NCI-H82 (cell line): ENCODE measurements around the gene KRT3.

ENCODE experiments used
- DNase-seq: peaks from one replicate; lab custom pipeline; 2025; lab: John Stamatoyannopoulos, UW

KRT3 gene

DNA sequence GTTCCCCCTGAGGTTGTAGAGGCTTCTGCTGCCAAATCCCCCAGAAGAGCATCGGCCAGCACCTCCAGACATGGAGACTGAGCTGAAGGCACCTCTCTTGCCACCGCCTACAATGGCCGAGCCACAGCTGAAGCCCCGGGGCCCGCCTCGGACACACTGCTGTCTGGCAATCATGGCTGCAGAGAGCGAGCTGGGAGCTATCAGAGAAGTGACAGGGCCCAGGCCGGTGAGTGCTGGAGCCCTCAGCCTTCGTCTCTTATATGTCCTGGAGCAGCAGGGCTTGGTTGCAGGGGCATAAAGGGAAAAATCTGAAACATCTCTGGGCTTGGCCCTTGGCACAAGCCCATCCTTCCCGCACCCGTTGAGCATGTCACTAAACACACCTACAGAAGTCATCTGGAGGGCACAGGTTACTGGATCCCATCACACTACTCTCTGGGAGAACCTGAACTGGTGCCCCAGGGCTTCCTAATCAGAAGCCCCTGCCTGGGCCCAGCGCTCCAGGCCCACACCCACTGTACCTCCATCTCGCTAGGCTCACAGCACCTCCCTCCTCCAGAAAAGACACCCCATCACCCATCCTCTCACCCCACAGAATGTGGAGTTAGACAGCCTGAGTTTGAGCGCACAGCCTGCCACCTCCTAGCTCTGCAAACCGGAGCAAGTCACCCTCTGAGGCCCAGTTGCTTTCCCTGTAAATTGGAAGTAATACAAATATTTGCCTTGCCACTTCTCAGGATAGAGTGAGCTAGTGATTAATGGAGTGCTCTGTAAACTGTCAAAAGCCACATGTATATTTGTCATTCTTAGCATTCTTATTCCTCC is 18.2 kb upstream of the KRT3 start, which contains the start of gene KRT4:
Gene KRT4, minus strand, starts transcription at position 232 of the 825 bp plus-strand sequence. Its CDS starts 58 bp downstream, at position 174.
- no peak for DNase-seq

DNA sequence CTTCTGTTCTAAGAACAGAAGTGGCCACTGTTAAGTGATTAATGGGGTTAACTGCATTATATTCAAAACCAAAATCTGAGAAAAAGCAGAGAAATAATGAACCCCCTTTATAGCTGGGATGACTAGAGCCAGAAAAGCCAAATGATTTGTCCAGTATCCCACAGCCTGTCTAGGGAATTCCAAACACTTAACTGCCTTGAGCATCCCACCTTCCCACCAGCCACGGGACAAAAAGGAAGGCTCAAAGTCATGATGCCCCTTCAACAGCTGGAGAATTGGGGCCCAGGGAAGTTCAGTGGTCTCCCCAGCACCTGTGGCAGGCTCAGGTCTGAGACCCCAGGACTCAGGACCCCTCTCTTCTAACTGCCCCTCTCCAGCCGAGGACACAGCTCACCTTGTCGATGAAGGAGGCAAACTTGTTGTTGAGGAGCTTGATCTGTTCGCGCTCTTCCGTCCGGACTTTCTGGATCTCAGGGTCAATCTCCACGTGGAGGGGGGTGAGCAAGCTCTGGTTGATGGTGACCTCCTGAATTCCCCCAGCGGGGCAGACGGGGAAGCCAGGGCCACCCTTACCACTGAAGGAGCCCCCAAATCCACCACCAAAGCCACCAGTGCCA is 17.4 kb upstream of the KRT3 start:
- no peak for DNase-seq

DNA sequence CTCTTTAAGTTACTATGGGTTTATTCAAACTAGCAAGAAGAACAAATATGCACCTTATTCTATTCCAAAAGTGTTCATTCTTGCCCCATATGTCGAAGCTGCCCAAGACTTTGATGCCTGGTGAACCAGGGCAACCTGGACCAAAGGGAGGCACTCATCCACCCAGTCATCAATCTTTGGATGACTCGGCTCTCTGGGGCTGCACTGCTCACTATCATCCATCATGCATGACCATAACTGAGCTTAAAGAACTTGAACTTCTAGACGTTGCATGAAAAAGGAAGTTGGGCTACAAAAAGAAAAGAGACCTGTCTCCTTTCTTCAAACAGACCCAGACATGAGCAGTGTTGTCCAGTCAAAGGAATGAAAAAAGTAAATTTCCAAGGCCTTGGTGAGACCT is 16.8 kb upstream of the KRT3 start:
- DNase-seq: no peak

DNA sequence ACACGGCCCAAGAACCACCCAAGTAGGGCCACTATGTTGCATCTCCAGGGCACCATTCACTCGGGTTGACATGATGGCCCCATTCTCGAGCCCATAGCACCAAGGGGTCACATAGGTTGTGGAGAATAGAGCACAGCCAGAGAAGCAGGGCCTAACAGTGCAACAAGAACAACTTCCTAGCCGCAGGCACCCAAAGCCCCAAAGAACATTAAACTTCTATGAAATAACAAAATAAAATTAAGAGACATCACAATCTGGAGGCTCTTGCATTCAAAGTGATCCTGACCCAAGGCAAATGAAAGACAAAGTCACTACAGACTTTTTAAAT is 16.1 kb upstream of the KRT3 start:
- DNase-seq: no peak

DNA sequence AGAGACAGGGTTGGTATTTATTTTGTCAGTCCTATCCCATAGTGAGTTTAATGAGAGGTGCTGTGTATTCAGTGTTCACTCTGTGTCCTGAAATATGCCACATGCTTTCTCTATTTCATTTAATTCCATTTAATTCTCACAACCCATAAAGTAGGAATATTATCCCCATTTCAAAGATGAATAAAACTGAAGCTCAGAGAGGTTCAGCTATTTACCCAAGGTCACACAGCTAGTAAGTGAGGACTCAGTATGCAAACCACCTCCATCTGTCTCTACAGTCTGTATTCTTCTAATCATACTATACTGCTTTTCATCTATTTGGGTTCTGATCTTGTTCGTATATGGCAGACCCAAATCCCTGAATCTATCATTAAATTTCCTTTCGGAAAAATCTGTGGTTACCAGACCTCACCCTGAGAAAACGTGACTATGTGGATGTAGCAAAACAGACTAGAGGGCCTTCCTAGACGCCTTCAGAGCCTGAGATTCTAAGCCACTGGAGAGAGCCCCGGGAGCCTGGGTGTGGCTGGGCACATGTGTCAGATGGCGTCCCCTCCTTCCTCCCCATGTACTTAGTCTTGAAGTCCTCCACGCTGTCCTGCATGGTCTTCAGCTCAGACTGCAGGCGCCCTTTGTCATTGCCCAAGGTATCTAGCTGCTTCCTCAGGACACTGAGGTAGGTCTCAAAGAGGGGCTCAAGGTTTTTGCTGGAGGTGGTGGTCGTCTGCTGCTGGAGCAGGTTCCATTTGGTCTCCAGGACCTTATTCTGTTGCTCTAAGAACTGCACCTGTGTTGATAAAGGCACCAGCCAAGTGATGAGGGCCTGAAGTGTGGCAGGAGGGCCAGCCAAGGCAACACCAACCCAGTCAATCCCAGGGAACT is 15.5 kb upstream of the KRT3 start:
- no peak for DNase-seq

DNA sequence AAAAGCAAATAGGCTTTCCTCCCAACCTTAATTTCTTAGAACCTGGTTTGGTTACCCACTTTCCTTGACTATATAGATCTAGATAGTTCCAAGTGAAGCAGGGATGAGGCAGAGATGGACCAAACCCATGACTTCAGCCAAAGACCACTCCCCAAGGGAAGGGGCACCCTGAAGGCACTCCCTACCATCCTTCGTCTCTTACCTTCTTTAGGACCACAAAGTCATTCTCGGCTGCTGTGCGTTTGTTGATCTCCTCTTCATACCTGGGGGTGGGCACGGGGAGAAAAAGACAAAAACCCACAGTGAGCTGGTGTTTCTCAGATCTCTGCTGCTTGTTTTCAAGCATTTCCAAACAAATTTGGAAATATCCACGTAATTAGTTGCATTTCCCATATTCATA is 14.6 kb upstream of the KRT3 start:
- no peak for DNase-seq

DNA sequence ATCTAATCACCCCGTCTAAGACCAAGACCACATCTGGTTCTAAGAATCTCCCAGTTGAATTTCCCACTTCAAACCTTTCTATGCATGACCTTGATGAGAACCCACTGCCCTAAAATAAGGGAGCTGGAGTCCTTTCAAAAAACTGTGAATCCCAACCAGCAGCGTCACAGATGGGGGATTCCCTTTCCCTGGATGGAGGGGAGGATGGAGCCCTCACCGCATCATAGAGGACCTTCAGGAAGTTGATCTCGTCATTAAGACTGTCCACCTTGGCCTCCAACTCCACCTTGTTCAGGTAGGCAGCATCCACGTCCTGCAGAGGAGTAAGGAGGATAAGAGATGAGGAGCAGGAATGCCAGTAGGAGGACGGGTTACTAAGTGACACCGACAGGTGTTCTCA is 13.2 kb upstream of the KRT3 start:
- no peak for DNase-seq

DNA sequence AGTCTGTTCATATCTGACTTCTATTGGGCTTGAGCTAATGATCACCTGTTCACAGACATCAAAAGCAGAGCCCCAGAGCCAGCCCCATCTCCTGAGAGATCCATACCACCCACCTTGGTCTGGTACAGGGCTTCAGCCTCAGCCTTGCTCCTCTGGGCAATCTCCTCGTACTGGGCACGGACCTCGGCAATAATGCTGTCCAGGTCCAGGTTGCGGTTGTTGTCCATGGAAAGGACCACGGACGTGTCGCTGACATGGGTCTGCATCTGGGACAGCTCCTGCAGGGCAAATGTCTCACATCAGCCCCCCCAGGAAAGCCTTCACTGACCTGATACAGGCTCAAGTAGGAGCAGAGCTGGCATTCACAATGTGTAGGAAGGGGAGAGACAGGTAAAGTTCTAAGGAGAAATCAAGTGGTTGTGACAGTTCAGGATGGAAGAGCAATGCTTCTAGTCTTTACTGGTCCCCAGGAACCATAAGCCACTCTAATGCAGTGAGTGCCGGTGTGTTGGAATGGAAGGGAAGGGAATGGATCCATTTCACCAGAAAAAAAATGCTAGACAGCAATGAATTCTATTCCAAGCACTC is 12.8 kb upstream of the KRT3 start:
- DNase-seq: no peak

DNA sequence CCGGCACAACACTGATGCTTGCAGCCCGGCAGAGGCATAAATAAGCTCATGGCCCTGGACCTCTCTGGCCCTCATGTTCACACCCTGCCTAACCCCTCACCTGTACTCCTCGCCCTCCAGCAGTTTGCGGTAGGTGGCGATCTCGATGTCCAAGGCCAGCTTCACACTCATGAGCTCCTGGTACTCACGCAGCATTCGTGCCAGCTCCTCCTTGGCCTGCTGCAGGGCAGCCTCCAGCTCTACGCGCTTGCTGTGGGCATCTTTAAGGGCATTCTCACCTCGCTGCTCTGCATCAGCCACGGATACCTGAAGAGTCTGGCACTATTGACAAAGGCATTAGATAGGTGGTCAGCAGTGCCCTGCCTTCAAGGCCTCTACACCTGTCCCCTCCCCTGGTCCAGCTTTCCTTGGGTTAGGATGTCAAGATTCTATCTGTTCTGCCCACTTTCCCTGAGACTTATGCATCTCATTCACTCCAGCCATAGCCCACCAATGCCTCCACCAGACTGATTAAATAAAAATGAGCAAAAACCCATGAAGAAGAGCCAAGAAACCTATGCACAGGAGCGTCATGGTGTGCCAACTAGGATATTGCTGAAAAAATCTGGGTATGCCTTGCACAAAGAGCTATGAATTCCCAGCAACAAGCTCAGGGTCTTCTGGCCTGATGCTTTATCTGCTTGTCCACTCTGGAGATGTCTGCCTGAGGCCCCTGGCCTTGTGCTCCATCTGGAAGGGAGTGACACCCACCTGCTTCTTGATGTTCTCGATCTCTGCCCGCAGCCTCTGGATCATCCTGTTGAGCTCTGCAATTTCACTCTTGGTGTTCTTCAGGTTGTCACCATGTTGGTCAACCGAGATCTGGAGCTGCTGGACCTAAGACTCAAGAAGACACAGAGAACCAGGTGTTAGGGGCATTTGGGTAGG is 11.9 kb upstream of the KRT3 start:
- no peak for DNase-seq

DNA sequence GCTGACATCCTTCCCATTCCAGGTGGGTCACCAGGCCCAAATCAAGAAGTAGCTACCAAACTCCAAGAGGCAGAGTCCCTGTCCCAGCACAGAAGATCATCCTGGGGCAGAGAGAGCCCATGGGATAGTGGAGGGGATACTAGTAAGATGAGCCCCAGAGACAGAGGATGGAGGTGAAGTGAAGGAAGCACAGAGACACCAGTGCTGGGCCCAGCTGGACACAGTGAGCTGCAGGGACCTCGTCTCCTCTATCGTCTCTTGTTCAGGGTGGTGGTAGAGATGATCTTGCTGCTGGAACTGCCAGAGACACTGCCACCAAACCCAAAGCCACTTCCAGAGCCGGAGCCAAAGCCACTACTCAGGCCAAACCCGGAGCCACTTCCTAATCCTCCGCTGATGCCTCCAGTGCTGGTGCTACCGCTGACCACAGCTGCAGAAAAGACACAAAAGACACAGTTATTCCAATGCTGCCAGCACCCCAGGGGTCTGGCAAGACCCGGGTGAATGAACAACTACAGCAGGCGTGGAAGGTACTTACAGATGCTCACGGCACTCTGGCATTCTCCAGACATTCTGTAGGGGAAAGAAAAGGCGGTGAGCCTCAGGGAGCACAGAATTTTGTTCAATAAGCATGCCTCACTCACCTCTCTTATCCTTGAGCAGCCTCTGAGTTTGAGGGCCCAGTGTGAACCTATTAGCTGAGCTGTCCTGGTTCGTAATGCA is 11.1 kb upstream of the KRT3 start:
- DNase-seq: no peak

DNA sequence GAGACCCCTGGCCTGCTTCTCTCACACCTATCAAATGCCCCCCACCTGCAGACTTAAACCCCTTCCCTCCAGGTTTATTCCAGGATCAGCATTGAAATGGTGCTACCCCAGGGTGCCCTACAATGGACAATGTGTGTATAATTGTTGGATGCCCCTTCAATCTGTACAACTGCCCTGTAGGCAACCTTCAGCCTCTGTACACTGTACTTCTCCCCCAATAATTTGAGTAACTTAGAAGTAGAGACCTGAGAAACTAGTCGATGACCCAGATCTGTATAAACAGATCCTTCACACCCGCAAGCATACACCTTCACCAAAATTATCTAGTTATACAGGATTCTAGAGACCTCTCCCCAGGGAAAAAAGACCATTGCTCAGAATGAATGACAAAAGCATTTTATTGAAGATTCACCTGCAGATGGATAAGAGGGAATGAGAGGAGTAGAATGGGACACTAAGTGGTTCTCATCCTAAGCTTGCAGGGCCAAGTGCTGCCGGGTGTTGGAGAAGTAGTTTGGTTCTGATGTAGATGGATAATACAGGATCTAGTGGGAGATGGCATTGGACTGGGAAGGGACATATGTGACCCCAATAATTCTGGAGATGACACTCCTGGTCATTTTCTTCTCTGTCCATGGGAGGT is 10.4 kb upstream of the KRT3 start:
- DNase-seq: no peak

DNA sequence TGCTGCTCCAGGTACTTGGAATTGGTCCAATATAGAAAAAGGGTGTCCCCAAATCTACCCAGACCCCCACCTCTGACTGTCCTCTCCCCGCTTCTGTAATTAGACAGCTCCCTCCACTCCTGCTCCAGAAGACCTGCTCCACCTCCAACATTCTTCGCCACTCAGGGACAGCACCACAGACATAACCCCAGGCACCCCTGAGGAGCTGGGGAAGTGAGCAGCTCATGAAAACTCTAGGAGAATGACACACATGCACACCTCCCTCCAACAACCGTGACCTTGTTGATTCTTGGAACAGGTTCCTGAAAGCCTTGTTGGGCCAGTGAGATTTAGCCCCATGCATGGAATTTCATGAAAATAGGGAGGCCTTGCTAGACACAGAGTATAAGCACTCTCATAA is 9.8 kb upstream of the KRT3 start:
- no peak for DNase-seq

DNA sequence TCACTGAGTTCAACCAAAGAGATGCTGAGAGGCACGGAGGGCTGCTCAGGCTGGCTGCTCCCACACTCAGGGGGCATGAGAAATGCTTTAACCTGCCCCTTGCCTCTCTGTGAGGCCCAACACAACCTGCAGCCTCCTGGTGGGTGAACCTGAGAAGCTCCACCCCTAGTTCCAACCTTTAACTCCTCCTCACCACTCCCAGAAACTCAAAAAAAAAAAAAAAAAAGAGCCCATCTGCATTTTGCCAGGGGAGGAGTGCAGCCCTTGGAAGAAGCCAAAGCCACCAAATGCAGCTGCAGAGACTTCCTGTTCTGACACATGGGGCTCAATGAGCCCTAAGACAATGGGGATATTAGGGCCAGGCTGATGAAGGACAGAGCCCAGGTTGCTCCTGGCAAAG is 9.1 kb upstream of the KRT3 start:
- DNase-seq: no peak

DNA sequence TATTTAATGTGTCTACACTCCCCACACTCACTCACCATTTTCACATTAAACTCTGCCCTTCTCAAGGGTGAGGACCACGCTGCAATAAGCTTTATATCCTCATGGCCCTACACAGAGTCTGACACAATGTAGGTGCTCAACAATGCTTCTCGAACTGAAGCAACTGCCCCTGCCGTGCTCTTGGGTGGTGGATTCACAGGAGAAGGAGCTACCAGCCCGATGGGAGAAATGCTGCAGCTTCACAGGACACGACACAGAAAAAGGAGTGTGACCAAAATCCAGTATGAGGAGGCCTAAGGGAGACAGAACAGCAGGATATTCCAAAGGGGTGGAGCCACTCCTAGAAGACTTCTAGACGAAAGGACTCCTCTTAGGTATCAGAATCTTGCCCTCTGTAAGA is 6.5 kb upstream of the KRT3 start:
- DNase-seq: no peak

DNA sequence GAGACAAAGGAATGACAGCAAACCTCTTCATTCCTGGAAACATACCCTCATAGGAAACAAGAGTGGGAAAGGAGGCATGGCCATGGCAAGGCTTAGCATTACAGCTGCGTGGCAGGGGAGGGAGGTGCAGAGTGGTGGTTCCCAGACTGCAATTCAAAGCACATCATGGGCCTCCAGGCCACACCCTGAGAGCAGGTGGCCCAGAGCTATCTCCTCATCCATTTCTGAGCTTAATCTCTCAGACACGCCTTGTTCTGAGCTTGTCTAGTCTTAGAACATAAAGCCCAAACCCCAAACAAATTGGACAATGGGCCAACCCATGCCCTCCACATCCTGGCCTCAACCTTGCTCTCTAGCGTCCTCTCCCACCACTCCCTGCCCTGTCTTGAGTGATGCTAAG is 5.9 kb upstream of the KRT3 start:
- peak; percentile 50 for DNase-seq

DNA sequence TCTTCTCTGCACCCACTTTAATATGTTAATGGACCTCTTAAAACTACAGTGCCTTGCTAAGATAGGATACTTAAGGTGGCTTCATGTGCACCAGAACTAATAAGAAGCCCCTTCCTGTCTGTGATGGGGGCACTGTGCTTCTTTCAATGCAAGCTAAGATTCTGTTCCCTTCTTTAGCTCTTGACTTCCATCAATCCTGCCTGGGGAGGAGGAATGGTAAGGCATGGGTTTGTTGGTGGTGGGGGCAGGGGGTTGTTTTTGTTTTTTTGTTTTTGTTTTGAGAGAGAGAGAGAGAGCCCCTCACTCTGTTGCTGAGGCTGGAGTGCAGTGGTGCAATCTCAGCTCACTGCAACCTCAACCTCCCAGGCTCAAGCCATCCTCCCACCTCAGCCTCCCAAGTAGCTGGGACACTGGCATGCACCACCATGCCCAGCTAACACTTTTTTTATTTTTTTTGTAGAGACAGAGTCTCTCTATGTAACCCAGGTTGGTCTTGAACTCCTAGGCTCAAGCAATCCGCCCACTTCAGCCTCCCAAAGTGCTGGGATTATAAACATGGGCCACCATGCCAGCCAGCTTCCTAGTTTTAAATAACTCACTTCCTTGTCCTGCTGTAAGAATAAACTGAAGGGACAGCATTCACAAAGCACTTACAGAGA is 4.5 kb upstream of the KRT3 start:
- no peak for DNase-seq

DNA sequence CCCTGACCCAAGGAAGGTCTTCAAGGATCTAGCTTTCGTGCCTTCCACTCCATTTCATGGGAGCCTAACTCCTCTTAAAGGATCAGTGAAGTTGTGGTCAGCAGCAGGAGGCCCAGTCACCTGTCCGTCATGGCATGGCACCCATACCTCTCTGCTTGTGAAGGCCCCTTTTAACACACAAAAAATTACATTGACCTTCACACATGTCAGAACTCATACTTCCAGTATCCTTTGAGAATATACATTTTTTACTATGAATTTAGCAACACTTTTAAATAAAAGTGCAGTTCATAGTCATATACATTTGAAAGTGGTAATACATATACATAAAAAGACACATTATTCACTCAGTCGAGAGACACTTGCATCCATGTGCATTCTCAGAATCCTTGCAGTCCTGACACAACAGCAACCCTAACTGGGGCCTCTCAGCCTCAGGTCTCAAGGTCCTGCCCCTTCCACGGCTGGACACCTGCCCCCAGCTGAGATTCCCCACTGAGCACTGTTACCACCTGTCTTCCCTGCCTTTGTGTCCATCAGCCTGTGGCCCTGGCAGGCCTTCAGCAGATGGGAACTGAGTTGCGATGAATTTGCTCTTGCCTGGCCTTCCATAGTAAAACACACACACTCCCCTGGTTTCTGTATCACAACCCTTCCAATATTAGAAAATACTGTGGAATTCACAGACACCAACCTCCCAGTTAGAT is 3.7 kb upstream of the KRT3 start:
- no peak for DNase-seq

DNA sequence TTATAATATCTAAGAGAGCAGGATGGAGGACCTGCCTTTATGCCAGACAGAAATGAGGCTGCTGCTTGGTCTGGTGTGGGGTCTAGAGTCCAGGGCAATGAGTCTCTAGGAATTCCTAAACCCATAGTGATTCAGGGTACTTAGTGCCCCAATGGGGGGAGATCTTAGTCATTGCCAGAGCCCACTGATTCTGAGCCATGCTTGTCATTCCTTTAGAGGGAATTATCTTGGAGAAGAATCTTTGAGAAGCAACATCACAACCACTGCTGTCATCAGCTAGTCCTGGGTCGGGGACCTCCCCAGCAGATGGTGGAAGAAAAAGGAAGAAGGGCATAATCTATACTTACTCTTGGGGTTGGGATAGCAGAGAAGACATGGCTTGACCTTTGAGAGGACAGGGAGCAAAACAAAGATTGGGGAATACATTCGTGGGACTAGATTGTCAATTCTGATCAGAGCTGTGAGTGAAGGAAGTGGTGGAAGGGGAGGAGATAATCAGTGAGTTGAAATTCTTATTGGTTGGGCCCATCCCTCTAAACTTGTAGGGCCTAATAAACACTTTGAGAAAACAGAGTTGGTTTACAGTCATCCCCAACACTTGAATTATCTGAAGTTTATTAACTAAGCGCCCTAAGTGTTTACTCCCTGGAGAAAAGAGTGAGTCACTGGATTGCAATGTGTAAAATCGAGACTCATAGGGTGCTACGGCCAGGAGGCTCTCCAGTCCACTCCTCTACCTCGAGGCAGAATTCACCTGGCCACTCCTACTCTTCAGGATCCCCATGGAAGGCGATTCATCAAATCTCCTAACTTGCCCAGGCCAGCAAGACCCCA is 3.0 kb upstream of the KRT3 start:
- DNase-seq: no peak
